ENCODE results near the gene CATSPER3. TPM values are rescaled to one million over a fixed set of nuclear protein-coding genes. Genes with fewer than 3 reads are reported as not detected.

Gene CATSPER3
- total RNA-seq, 4 donors from 2014 or later, result 0.22 to 1.9 (median 0.70) TPM

DNA sequence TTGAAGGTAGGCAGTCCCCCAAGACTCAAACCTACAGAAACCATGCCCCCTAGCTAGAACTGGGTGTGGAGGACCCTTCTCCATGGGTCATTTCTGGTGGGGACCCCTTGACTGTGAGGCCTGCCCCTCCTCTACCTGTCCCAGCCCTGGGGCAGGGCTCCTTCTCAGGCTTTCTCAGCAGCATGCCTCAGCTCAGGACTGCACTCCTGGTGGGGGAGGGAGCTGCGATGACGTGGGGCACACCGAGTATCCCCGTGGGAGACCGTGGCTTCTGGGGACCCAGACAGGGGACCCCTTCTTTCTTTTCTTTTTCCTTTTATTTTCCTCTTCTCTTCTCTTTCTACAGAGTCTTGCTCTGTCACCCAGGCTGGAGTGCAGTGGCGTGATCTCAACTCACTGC, 93.3 kb downstream of the CATSPER3 start:
- in situ Hi-C loops (cut with MboI; ENCODE audit: low sequenced_read_pairs in 4 of 4), result no loop called here
- no peaks in the 10 kb centered on the region for H3K27me3 ChIP-seq
- DNase-seq, result no peak

More for the DNA sequence above, 93.3 kb downstream of the CATSPER3 start:
- H3K27ac ChIP-seq, result no peak overlapping the region
- no peak overlapping the region for H3K4me3 ChIP-seq
- intact Hi-C loops (cut with DNase I; ENCODE audit: low total_unique reads), result no loop called here
- TF ChIP-seq POLR2A (IDR thresholded peaks at IDR 0.05), result no peak
- TF ChIP-seq, protein P1, sequence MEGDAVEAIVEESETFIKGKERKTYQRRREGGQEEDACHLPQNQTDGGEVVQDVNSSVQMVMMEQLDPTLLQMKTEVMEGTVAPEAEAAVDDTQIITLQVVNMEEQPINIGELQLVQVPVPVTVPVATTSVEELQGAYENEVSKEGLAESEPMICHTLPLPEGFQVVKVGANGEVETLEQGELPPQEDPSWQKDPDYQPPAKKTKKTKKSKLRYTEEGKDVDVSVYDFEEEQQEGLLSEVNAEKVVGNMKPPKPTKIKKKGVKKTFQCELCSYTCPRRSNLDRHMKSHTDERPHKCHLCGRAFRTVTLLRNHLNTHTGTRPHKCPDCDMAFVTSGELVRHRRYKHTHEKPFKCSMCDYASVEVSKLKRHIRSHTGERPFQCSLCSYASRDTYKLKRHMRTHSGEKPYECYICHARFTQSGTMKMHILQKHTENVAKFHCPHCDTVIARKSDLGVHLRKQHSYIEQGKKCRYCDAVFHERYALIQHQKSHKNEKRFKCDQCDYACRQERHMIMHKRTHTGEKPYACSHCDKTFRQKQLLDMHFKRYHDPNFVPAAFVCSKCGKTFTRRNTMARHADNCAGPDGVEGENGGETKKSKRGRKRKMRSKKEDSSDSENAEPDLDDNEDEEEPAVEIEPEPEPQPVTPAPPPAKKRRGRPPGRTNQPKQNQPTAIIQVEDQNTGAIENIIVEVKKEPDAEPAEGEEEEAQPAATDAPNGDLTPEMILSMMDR (IDR thresholded peaks at IDR 0.05 in 4 of 5, conservative IDR thresholded peaks at IDR 0.05 in 1 of 5), result no peak
- peaks cover 5 to 10% of the 10 kb centered on the region in 2 donors for H3K4me1 ChIP-seq
- no peaks in the 10 kb centered on the region for H3K36me3 ChIP-seq
- no peak for ATAC-seq
- no peaks in the 10 kb centered on the region for H3K9me3 ChIP-seq

MicroRNAs within 50 kb of the gene (microRNA counts, 767-probe panel; counts per million panel counts)
- 356 to 448 counts per million in 2 donors for microRNA hsa-miR-4461

Small RNAs within 50 kb of the gene (microRNA-seq; reads per million reads assigned to microRNA genes)
- 0 reads per million in 2 donors for gene MIR4461 (ENCODE audit: borderline replicate concordance in 2 of 2)

Other genes with a start within 250 kb of the CATSPER3 start
- 10 to 100 TPM; 30.8 to 51.6 (median 39.2) TPM for gene CAMLG, start 229.4 kb upstream of the CATSPER3 start, total RNA-seq
- 10 to 100 TPM; 29.1 to 41.3 (median 36.8) TPM for gene DDX46, start 209.1 kb upstream of the CATSPER3 start, total RNA-seq
- gene C5orf24, start 121.9 kb upstream of the CATSPER3 start, total RNA-seq, result 10 to 100 TPM; 17.3 to 32.8 (median 23.4) TPM
- gene TXNDC15, start 93.5 kb upstream of the CATSPER3 start, total RNA-seq, result 10 to 100 TPM; 37.0 to 81.1 (median 59.6) TPM
- 10 to 100 TPM; 16.9 to 21.7 (median 20.8) TPM for gene PCBD2, start 62.8 kb upstream of the CATSPER3 start, total RNA-seq
- gene PITX1, start 66.3 kb downstream of the CATSPER3 start, total RNA-seq, result 10 to 100 TPM in 1 of 4 donors, 1 to 10 TPM in 3; 5.3 to 21.2 (median 9.3) TPM

All from gastrocnemius medialis (tissue), 4 donors.